Measurements from ENCODE around the gene UROC1. TPM values are rescaled to one million over a fixed set of nuclear protein-coding genes. Genes with fewer than 3 reads are reported as not detected.
A peak's percentile ranks its signal among the peaks of the same experiment; 100 is the strongest.

Gene UROC1
- total RNA-seq, 4 donors from 2014 or later = not detected

DNA sequence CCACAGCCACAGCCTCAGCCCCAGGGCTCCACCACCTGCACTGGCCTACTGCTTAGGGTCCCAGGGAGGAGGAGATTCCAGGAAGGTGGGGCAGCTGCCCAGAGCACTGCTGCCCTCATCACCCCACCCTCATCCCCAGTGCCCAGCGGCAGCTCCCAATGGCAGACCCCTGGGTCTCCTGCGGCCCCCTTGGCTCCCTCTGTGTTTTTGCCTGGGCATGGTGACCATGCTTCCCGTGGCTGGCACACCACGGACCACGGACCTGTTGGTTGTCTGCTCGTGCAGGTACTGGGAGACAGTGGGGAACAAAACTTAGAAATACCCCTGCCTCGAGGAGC, 9.1 kb upstream of the UROC1 start:
- H3K36me3 ChIP-seq = no peaks in the 10 kb centered on the region
- H3K4me3 ChIP-seq = no peak overlapping the region
- H3K27me3 ChIP-seq = peaks cover 30% of the 10 kb centered on the region
- no peaks in the 10 kb centered on the region for H3K9me3 ChIP-seq
- DNase-seq (ENCODE audit: low spot score in 2 of 2) = no peak
- peaks cover 14% of the 10 kb centered on the region for H3K4me1 ChIP-seq
- H3K27ac ChIP-seq = no peak overlapping the region
- TF ChIP-seq POLR2A (IDR thresholded peaks at IDR 0.05) = no peak
- TF ChIP-seq, protein P1, sequence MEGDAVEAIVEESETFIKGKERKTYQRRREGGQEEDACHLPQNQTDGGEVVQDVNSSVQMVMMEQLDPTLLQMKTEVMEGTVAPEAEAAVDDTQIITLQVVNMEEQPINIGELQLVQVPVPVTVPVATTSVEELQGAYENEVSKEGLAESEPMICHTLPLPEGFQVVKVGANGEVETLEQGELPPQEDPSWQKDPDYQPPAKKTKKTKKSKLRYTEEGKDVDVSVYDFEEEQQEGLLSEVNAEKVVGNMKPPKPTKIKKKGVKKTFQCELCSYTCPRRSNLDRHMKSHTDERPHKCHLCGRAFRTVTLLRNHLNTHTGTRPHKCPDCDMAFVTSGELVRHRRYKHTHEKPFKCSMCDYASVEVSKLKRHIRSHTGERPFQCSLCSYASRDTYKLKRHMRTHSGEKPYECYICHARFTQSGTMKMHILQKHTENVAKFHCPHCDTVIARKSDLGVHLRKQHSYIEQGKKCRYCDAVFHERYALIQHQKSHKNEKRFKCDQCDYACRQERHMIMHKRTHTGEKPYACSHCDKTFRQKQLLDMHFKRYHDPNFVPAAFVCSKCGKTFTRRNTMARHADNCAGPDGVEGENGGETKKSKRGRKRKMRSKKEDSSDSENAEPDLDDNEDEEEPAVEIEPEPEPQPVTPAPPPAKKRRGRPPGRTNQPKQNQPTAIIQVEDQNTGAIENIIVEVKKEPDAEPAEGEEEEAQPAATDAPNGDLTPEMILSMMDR (IDR thresholded peaks at IDR 0.05) = no peak
- no CpG with 5 or more reads among the region's 7 CpGs for WGBS

DNA sequence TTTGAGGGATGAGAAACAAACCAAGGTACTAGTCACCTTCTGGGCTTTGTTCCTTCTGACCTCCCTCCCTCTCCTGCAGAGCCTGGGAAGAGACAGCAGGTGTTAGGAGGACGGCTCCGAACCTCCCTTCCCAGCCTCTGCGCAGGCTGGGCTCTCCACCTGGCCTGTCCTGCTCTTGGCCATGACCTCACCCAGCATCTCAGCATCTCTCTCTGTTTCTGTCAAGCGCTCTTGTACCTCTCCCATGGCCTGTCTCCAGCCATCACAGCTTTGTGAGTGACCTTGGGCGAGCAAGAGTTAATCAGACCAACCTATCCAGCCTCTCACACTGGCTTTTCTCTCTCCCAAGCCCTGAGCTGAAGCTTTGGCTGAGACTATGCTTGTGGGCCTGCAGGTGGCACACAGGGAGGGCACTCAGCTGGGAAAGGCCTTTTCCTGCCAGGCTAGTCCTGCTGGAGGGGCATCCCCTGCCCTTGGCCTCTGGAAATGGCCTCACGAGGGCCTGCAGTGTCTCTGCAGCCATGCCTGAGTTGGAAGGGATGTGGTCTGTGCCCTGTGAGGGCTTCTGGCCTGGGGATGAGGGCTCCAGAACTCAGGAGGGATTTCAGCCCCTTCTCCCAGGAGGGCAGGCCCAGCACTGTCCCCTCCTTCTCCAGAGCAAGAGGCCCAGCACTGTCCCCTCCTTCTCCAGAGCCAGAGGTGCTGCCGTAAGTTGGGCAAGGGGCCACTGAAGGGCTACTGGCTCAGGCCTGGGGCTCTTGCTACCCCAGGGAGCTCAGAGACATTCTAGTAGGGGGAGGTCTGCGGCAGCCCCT, 8.5 kb upstream of the UROC1 start:
- 96% methylated on average over 3 of the region's 8 CpGs for WGBS
- H3K36me3 ChIP-seq = no peaks in the 10 kb centered on the region
- no peaks in the 10 kb centered on the region for H3K9me3 ChIP-seq
- no peak overlapping the region for H3K4me3 ChIP-seq
- H3K4me1 ChIP-seq = peaks cover 14% of the 10 kb centered on the region
- no peak overlapping the region for H3K27ac ChIP-seq
- TF ChIP-seq POLR2AphosphoS5 (IDR thresholded peaks at IDR 0.05) = no peak
- TF ChIP-seq, protein P1 (IDR thresholded peaks at IDR 0.05) = no peak
- TF ChIP-seq POLR2A (IDR thresholded peaks at IDR 0.05) = no peak
- no peak for TF ChIP-seq EP300 (IDR thresholded peaks at IDR 0.05)
- no peak for DNase-seq (ENCODE audit: low spot score in 2 of 2)
- peaks cover 32% of the 10 kb centered on the region for H3K27me3 ChIP-seq

DNA sequence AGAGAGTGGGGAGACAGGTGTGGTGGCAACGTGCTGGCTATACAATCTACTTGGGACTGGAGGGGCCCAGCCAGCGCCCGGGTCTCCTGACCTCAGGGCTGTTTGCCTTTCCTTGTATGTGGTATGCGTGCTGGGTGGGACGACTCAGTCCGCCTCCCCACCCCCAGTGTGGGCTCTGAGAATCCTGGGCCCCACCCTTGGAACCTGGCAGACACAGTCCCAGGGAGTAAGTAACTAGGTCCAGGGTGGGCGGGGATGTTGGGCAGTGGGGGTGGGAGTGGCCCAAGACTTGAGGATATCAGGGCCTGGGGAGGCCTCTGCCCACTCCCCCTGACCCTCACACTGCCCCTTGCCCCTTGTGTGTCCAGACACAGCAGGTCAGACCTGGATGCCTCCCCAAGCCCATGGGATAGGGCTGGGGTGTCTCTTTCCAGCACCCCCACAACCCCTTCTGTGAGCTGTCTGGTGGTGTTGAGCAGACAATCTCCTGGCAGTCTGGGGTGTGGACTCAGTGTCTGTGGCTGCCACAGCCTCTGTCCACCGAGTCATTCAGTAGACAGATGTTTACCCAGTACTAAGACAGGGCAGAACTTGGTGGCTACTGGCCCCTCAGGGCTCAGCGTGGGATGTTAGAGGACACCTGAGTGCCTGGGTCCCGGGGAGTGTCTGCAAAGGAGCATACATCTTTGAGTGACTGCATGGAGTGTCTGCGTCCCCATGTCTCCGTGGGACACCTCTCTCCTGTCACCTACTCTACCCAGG, 7.7 kb upstream of the UROC1 start:
- Histone ChIP-seq H3K36me3 (no peaks in the 10 kb centered on the region), H3K9me3 (no peaks in the 10 kb centered on the region), H3K4me1 (peaks cover 14% of the 10 kb centered on the region), H3K27me3 (peaks cover 33% of the 10 kb centered on the region), H3K4me3 (no peak overlapping the region), H3K27ac (no peak overlapping the region)
- TF ChIP-seq EP300 (IDR thresholded peaks at IDR 0.05) (no peak), POLR2AphosphoS5 (IDR thresholded peaks at IDR 0.05) (no peak), POLR2A (IDR thresholded peaks at IDR 0.05) (no peak)
- TF ChIP-seq, protein P1 (IDR thresholded peaks at IDR 0.05) = no peak
- DNase-seq (ENCODE audit: low spot score in 2 of 2) = no peak
- 78% methylated on average over 4 of the region's 12 CpGs for WGBS

DNA sequence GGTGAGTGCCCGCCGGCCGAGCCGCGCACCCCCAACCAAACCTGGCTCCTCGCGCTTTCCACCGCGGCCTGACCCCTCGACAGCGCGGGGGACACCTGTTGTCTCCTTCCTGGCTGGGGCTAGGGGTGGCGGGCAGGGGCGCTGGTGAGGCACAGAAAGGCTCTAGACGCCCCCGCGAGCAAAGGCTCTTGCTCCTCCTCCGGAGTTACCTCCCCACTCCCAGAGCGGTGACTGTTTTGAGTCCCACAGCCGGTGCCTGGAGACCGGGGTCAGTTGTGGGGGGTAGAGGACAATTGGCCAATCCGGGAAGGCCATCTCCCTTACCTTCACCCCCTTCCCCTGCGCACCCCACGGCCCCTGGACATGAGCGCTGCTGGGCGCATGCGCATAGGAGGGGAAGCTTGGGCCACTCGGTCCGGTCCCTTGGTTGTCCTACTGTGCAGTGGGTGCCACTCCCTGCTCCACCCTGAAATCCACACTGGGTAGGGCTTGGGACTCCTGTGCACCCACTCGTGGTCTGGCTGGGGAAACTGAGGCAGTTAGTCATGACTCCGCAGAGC, 6.9 kb upstream of the UROC1 start:
- Histone ChIP-seq H3K27me3 (peaks cover 36% of the 10 kb centered on the region), H3K9me3 (no peaks in the 10 kb centered on the region), H3K27ac (no peak overlapping the region), H3K4me3 (peak overlapping the region; percentile 50), H3K4me1 (peaks cover 14% of the 10 kb centered on the region), H3K36me3 (no peaks in the 10 kb centered on the region)
- DNase-seq (ENCODE audit: low spot score in 2 of 2) = no peak
- WGBS = 13% methylated on average over 20 of the region's 31 CpGs
- no peak for TF ChIP-seq POLR2A (IDR thresholded peaks at IDR 0.05)
- TF ChIP-seq, protein P1 (IDR thresholded peaks at IDR 0.05) = no peak
- no peak for TF ChIP-seq EP300 (IDR thresholded peaks at IDR 0.05)
- no peak for TF ChIP-seq POLR2AphosphoS5 (IDR thresholded peaks at IDR 0.05)
